ENCODE results near the gene LRRK1.

The LRRK1 gene

DNA sequence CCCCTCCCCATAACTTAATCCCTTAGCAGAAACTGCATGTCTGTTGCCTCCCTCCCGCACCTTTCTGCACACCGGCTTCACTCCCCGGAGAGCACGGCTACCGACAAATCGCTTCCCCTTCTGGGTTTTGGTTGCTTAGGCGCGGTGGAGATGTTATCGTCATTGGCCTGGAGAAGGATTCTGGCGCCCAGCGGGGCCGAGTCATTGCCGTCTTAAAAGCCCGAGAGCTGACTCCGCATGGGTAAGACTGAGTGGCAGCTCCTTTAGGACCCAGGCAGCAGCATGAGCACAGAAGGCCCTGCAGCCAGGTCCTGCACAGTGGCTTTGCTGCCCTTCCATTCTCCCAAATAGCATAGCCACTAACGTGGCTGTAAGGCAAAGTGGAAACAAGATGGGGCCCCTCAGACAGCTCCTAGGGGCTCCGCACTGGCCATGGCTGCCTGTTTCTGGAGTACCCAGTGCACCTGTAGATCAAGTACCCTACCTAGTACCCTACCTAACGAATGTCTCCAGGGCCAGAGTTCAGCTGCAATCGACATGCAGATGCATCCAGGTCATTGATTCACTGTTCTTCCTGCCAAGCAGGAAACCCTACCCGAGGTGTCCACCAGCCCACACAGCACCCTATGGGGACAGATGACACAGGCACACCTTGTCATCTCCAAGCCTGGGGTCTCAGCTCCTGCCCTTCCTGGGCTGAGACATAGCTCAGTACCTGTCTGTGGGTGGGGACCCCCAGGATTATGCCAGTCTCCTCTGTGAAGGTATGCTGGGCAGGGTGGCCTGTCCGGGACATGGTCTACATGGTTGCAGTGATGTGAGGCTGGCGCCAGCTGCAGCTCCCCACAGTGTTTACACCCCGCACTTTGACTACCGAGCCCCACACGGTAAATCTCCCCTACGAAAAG lies 147.6 kb downstream of the LRRK1 start:
- Histone ChIP-seq H3K4ac (ENCODE audit: low read depth, low read length) (no peak overlapping the region), H3K9me3 (ENCODE audit: insufficient read depth, low read depth, low read length) (peaks cover 5% of the 10 kb centered on the region), H2AK5ac (ENCODE audit: low read length) (peak overlapping the region; percentile 7), H3K4me1 (ENCODE audit: control insufficient read depth in 1 of 2, insufficient read depth in 2 of 2, low read length in 2 of 2) (peaks cover 44 to 56% of the 10 kb centered on the region in 2 experiments), H4K91ac (ENCODE audit: low read depth, low read length) (no peak overlapping the region), H3K36me3 (ENCODE audit: control insufficient read depth in 1 of 2, insufficient read depth in 2 of 2, low read length in 2 of 2) (no peaks in the 10 kb centered on the region), H2BK12ac (ENCODE audit: low read length) (no peak overlapping the region), H3K79me1 (ENCODE audit: low read length) (peaks cover 25% of the 10 kb centered on the region), H3K27me3 (ENCODE audit: insufficient read depth, low read length) (no peaks in the 10 kb centered on the region), H3K9ac (ENCODE audit: low read length) (no peak overlapping the region), H2BK120ac (ENCODE audit: insufficient read depth, low read length, poor library complexity) (no peak overlapping the region), H3K23ac (ENCODE audit: low read length) (no peak overlapping the region), H3K4me3 (ENCODE audit: low read depth, low read length) (no peak overlapping the region), H3K27ac (ENCODE audit: low read depth, low read length) (no peak overlapping the region), H4K8ac (ENCODE audit: low read depth, low read length) (no peak overlapping the region), H3K4me2 (ENCODE audit: low read length) (no peak overlapping the region), H3K79me2 (ENCODE audit: control insufficient read depth, insufficient read depth, low read length, poor library complexity) (peaks cover 4% of the 10 kb centered on the region), H2AFZ (ENCODE audit: insufficient read depth, low read length, poor library complexity) (no peak overlapping the region), H4K12ac (ENCODE audit: low read depth, low read length) (no peak overlapping the region), H2BK5ac (ENCODE audit: low read depth, low read length, poor library complexity) (no peak overlapping the region), H3K14ac (ENCODE audit: low read length) (no peak overlapping the region), H3K18ac (ENCODE audit: low read length) (no peak overlapping the region)
- peak in 1 of 2 donors; percentile 15 for DNase-seq
- WGBS (ENCODE audit: extremely low coverage, insufficient coverage, insufficient read length): no CpG with 5 or more reads among the region's 26 CpGs

DNA sequence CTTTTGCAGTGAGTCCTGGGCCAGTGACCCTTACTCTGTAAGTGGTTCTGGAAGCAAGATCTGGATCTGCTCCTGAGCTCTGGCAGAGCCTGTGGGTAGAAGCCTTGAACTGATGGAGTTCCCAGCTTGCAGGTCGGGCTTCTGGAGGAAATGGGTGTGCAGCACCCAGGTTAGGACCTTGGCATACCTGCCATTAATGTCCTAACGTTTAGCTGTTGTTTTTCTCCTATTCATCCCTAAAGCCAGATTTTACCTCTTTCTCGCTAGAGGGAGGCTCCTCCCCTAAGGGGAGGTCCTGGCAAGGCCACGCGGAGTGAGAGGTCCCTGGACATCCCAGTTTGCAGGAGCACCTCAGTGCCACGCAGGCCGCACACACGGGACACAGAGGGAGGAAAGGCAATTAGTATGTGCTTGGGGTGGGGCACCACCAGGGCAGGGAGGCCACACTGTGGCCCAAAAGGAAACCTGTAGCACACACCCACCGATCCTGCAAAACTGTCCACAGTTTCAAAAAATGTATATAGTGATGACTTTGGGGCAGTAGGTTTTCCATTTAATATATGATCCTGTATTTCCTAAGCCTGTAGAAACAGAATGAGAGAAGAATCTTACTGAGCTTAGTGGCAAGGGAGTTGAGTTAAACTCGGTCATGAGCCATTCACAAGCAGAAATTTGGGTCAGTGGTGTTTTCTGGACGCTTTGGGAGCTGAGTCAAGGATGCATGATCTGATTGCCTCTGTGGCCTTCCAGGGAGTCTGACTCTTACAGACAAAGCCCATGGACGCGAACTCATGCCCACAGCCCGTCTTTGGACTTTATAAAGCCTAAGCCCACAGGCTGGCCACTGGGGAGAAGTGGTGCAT lies 148.7 kb downstream of the LRRK1 start:
- H3K9me3 ChIP-seq (ENCODE audit: insufficient read depth, low read depth, low read length): peaks cover 5% of the 10 kb centered on the region
- peak overlapping the region; percentile 87 for H2BK5ac ChIP-seq (ENCODE audit: low read depth, low read length, poor library complexity)
- DNase-seq: no peak
- no peak overlapping the region for H3K4me2 ChIP-seq (ENCODE audit: low read length)
- no peak overlapping the region for H3K9ac ChIP-seq (ENCODE audit: low read length)
- H3K36me3 ChIP-seq (ENCODE audit: control insufficient read depth in 1 of 2, insufficient read depth in 2 of 2, low read length in 2 of 2): no peaks in the 10 kb centered on the region
- peaks cover 4% of the 10 kb centered on the region for H3K79me2 ChIP-seq (ENCODE audit: control insufficient read depth, insufficient read depth, low read length, poor library complexity)
- WGBS (ENCODE audit: extremely low coverage, insufficient coverage, insufficient read length): no CpG with 5 or more reads among the region's 14 CpGs
- H3K4me3 ChIP-seq (ENCODE audit: low read depth, low read length): no peak overlapping the region
- peak overlapping the region; percentile 87 for H2BK120ac ChIP-seq (ENCODE audit: insufficient read depth, low read length, poor library complexity)
- H3K18ac ChIP-seq (ENCODE audit: low read length): peak overlapping the region; percentile 84
- H3K27ac ChIP-seq (ENCODE audit: low read depth, low read length): peak overlapping the region; percentile 89
- H2BK12ac ChIP-seq (ENCODE audit: low read length): peak overlapping the region; percentile 94
- peak overlapping the region; percentile 64 for H2AK5ac ChIP-seq (ENCODE audit: low read length)
- peak overlapping the region; percentile 82 for H4K8ac ChIP-seq (ENCODE audit: low read depth, low read length)
- H4K12ac ChIP-seq (ENCODE audit: low read depth, low read length): peak overlapping the region; percentile 61
- H3K27me3 ChIP-seq (ENCODE audit: insufficient read depth, low read length): no peaks in the 10 kb centered on the region
- no peak overlapping the region for H3K23ac ChIP-seq (ENCODE audit: low read length)
- peaks cover 39 to 52% of the 10 kb centered on the region in 2 experiments for H3K4me1 ChIP-seq (ENCODE audit: control insufficient read depth in 1 of 2, insufficient read depth in 2 of 2, low read length in 2 of 2)
- peak overlapping the region; percentile 91 for H4K91ac ChIP-seq (ENCODE audit: low read depth, low read length)
- H3K4ac ChIP-seq (ENCODE audit: low read depth, low read length): peak overlapping the region; percentile 61
- H2AFZ ChIP-seq (ENCODE audit: insufficient read depth, low read length, poor library complexity): peak overlapping the region; percentile 52
- H3K14ac ChIP-seq (ENCODE audit: low read length): peak overlapping the region; percentile 80
- H3K79me1 ChIP-seq (ENCODE audit: low read length): peaks cover 25% of the 10 kb centered on the region

- peak overlapping the region; percentile 94 for H2BK12ac ChIP-seq (ENCODE audit: low read length)
- H3K23ac ChIP-seq (ENCODE audit: low read length): no peak overlapping the region
- peaks cover 5% of the 10 kb centered on the region for H3K9me3 ChIP-seq (ENCODE audit: insufficient read depth, low read depth, low read length)
- H3K4me3 ChIP-seq (ENCODE audit: low read depth, low read length): no peak overlapping the region
- peak overlapping the region; percentile 61 for H4K12ac ChIP-seq (ENCODE audit: low read depth, low read length)
- peak overlapping the region; percentile 52 for H2AFZ ChIP-seq (ENCODE audit: insufficient read depth, low read length, poor library complexity)
- peaks cover 38 to 46% of the 10 kb centered on the region in 2 experiments for H3K4me1 ChIP-seq (ENCODE audit: control insufficient read depth in 1 of 2, insufficient read depth in 2 of 2, low read length in 2 of 2)
- peaks cover 4% of the 10 kb centered on the region for H3K79me2 ChIP-seq (ENCODE audit: control insufficient read depth, insufficient read depth, low read length, poor library complexity)
- peak overlapping the region; percentile 60 for H2AK5ac ChIP-seq (ENCODE audit: low read length)
- H3K27me3 ChIP-seq (ENCODE audit: insufficient read depth, low read length): no peaks in the 10 kb centered on the region
- DNase-seq: peak; percentile 78 to 81
- WGBS (ENCODE audit: extremely low coverage, insufficient coverage, insufficient read length): no CpG with 5 or more reads among the region's 11 CpGs
- no peak overlapping the region for H3K9ac ChIP-seq (ENCODE audit: low read length)
- H3K4ac ChIP-seq (ENCODE audit: low read depth, low read length): peak overlapping the region; percentile 61
- peak overlapping the region; percentile 31 for H3K4me2 ChIP-seq (ENCODE audit: low read length)
- H4K8ac ChIP-seq (ENCODE audit: low read depth, low read length): peak overlapping the region; percentile 82
- H3K14ac ChIP-seq (ENCODE audit: low read length): peak overlapping the region; percentile 80
- peak overlapping the region; percentile 84 for H3K18ac ChIP-seq (ENCODE audit: low read length)
- H3K27ac ChIP-seq (ENCODE audit: low read depth, low read length): peak overlapping the region; percentile 89
- H2BK5ac ChIP-seq (ENCODE audit: low read depth, low read length, poor library complexity): peak overlapping the region; percentile 87
- peak overlapping the region; percentile 87 for H2BK120ac ChIP-seq (ENCODE audit: insufficient read depth, low read length, poor library complexity)
- no peaks in the 10 kb centered on the region for H3K36me3 ChIP-seq (ENCODE audit: control insufficient read depth in 1 of 2, insufficient read depth in 2 of 2, low read length in 2 of 2)
- H3K79me1 ChIP-seq (ENCODE audit: low read length): peaks cover 25% of the 10 kb centered on the region
- H4K91ac ChIP-seq (ENCODE audit: low read depth, low read length): peak overlapping the region; percentile 91
These were observed 149.4 kb downstream of the LRRK1 start for GRCh38 chr15:101068523-101068960.

DNA sequence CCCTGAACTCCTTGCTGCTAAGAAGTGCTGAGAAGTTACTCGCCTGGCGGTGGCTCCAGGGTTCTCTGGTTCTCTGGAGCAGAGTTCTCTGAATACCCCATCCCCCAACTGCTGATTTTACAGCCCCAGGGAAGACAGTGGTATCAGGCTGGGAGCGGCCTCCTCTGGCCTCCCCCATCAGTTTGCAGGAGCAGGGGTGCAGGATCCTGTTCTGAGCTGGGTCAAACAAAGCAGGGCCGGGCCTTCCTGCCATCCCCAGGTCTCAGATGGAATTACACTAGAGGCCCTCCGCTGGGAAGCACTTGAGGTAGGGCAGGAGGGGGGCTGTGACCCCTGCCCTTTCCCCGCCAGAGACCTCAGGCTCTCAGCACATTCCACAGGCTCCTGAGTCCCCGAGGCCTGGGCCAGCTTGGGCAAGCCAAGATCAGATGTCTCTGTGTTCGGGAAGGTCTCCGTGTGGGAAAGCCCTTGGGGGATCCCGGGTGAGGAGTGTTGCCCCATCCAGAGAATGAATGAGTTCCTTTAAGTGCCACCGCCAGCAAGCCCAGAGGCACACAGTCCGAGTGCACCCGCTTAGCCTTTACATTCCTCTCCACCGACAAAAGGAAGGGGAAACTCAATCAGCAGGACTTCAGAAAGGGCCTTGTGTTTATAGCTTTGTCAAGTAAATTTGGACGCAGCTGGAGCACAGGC lies 149.9 kb downstream of the LRRK1 start:
- Histone ChIP-seq H3K27ac (ENCODE audit: low read depth, low read length) (peak overlapping the region; percentile 89), H3K18ac (ENCODE audit: low read length) (peak overlapping the region; percentile 84), H3K79me1 (ENCODE audit: low read length) (peaks cover 21% of the 10 kb centered on the region), H3K27me3 (ENCODE audit: insufficient read depth, low read length) (no peaks in the 10 kb centered on the region), H3K4me3 (ENCODE audit: low read depth, low read length) (no peak overlapping the region), H3K9me3 (ENCODE audit: insufficient read depth, low read depth, low read length) (peaks cover 5% of the 10 kb centered on the region), H2BK120ac (ENCODE audit: insufficient read depth, low read length, poor library complexity) (peak overlapping the region; percentile 87), H3K4me1 (ENCODE audit: control insufficient read depth in 1 of 2, insufficient read depth in 2 of 2, low read length in 2 of 2) (peaks cover 33 to 42% of the 10 kb centered on the region in 2 experiments), H2BK5ac (ENCODE audit: low read depth, low read length, poor library complexity) (peak overlapping the region; percentile 87), H3K14ac (ENCODE audit: low read length) (peak overlapping the region; percentile 46), H4K91ac (ENCODE audit: low read depth, low read length) (peak overlapping the region; percentile 91), H2AK5ac (ENCODE audit: low read length) (no peak overlapping the region), H3K36me3 (ENCODE audit: control insufficient read depth in 1 of 2, insufficient read depth in 2 of 2, low read length in 2 of 2) (no peaks in the 10 kb centered on the region), H3K9ac (ENCODE audit: low read length) (no peak overlapping the region), H3K4me2 (ENCODE audit: low read length) (peak overlapping the region; percentile 31), H2BK12ac (ENCODE audit: low read length) (peak overlapping the region; percentile 42), H3K79me2 (ENCODE audit: control insufficient read depth, insufficient read depth, low read length, poor library complexity) (peaks cover 4% of the 10 kb centered on the region), H2AFZ (ENCODE audit: insufficient read depth, low read length, poor library complexity) (peak overlapping the region; percentile 19), H4K8ac (ENCODE audit: low read depth, low read length) (peak overlapping the region; percentile 82), H4K12ac (ENCODE audit: low read depth, low read length) (peak overlapping the region; percentile 61), H3K23ac (ENCODE audit: low read length) (no peak overlapping the region), H3K4ac (ENCODE audit: low read depth, low read length) (no peak overlapping the region)
- DNase-seq: peak; percentile 94 to 97
- WGBS (ENCODE audit: extremely low coverage, insufficient coverage, insufficient read length): no CpG with 5 or more reads among the region's 15 CpGs

Data from trophoblast cell (in vitro differentiated cells and primary cell).